HepG2 (cell line): ENCODE measurements around the gene NCOA3. TPM values are rescaled to one million over a fixed set of nuclear protein-coding genes. Genes with fewer than 3 reads are reported as not detected.

Source experiments
- ATAC-seq: fragments of 200-7000 bp; cut with Tn5 transposase; 3 replicates; pipeline ENCODE4 v1.9.1; 2020; ENCODE audit warnings: mild to moderate bottlenecking, moderate library complexity
- BruUV-seq: library from RNA; stranded (reverse); fragments of 400-500 nt; replicated peaks from 2 replicates; lab custom pipeline; 2021; lab: Mats Ljungman, UMichigan
- CTCF ChIA-PET: fragments of 300-600 bp; formaldehyde crosslinking; extraction: SDS; loops from one replicate; lab custom pipeline; 2021; ENCODE audit warnings: low total read pairs, inconsistent platforms, low intra/inter-chr PET ratio; lab: Yijun Ruan, JAX
- POLR2A ChIA-PET: fragments of 350-600 bp; sonication (Branson Sonifier 250); formaldehyde crosslinking; loops from one replicate; lab custom pipeline; 2020; ENCODE audit warnings: antibody characterized with exemption, inconsistent platforms; lab: Yijun Ruan, JAX
- DNase-seq: peaks from one replicate; pipeline ENCODE4 v3.0.0-alpha.2; 2015; ENCODE audit warnings: low spot score
- FAIRE-seq: peaks from 3 replicates; lab custom pipeline; 2011; peaks lifted over from hg19 to GRCh38; lab: Jason Lieb, UNC
- H2AFZ ChIP-seq: one replicate; pipeline ENCODE4 v1.6.1; 2011; ENCODE audit warnings: low read length, inconsistent platforms
- H3K27ac ChIP-seq: fragments of 300-600 bp; 3 replicates; pipeline ENCODE4 v1.8.0; 2011; ENCODE audit warnings: mixed run types, mild to moderate bottlenecking, mixed read lengths, low read length, inconsistent platforms; ENCODE audit not compliant: insufficient read depth; ENCODE audit errors: extremely low read length
- H3K27me3 ChIP-seq, 2 experiments: fragments of 200-600 bp in 1 of 2; 2 replicates in 1 of 2; 3 replicates in 1 of 2; pipeline versions ENCODE4 v1.6.0 to v1.8.0; 2011; ENCODE audit warnings: low read length in 2 of 2, mild to moderate bottlenecking in 2 of 2, moderate library complexity in 2 of 2, inconsistent platforms in 1 of 2; ENCODE audit not compliant: insufficient read depth in 2 of 2, control insufficient read depth in 1 of 2
- H3K36me3 ChIP-seq, 2 experiments: fragments of 200-600 bp in 1 of 2; replicated peaks in 1 of 2; 2 replicates in 1 of 2; 3 replicates in 1 of 2; pipeline versions ENCODE4 v1.5.1 to v1.8.0; 2011; ENCODE audit warnings: low read length in 2 of 2, inconsistent platforms in 1 of 2; ENCODE audit not compliant: insufficient read depth in 2 of 2, control insufficient read depth in 1 of 2
- H3K4me1 ChIP-seq: 2 replicates; pipeline ENCODE4 v1.5.1; 2012; ENCODE audit warnings: low read length, inconsistent platforms; ENCODE audit not compliant: insufficient read depth
- H3K4me2 ChIP-seq: 2 replicates; pipeline ENCODE4 v1.6.0; 2011; ENCODE audit warnings: low read depth, low read length, inconsistent platforms
- H3K4me3 ChIP-seq, 3 experiments: fragments of 200-600 bp in 1 of 3; sonication (generic), shearing (Covaris generic) in 1 of 3; replicated peaks in 1 of 3; 2 replicates each; pipeline ENCODE4 v1.5.1; 2011 to 2016; ENCODE audit warnings: low read length in 3 of 3, inconsistent platforms in 2 of 3, low read depth in 2 of 3, mild to moderate bottlenecking in 2 of 3, control low read depth in 1 of 3, mixed read lengths in 1 of 3; ENCODE audit not compliant: insufficient read depth in 1 of 3
- H3K79me2 ChIP-seq: one replicate; pipeline ENCODE4 v1.6.1; 2011; ENCODE audit warnings: low read length, inconsistent platforms; ENCODE audit not compliant: insufficient read depth
- H3K9ac ChIP-seq: 2 replicates; pipeline ENCODE4 v1.6.0; 2011; ENCODE audit warnings: mild to moderate bottlenecking, low read depth, low read length, inconsistent platforms; ENCODE audit not compliant: insufficient read depth
- H3K9me3 ChIP-seq: 2 replicates; pipeline ENCODE4 v1.5.1; 2012; ENCODE audit warnings: mild to moderate bottlenecking, low read length
- H4K20me1 ChIP-seq: 2 replicates; pipeline ENCODE4 v1.6.0; 2011; ENCODE audit warnings: inconsistent platforms, mild to moderate bottlenecking, low read length, moderate library complexity; ENCODE audit not compliant: insufficient read depth
- ATM ChIP-seq: fragments of 450-650 bp; IDR thresholded peaks from 2 replicates; pipeline ENCODE4 v1.7.1; 2017; ENCODE audit warnings: mild to moderate bottlenecking, borderline replicate concordance
- CREBL2 ChIP-seq: sonication (generic); formaldehyde crosslinking; IDR thresholded peaks from 2 replicates; pipeline ENCODE4 v1.8.1; 2023; ENCODE audit warnings: missing genetic modification reagents, mild to moderate bottlenecking, borderline replicate concordance
- HDAC2 ChIP-seq: sonication (generic); formaldehyde crosslinking; IDR thresholded peaks from 2 replicates; pipeline ENCODE4 v1.4.0; 2020; ENCODE audit warnings: missing genetic modification reagents
- KDM4B ChIP-seq: sonication (generic); formaldehyde crosslinking; IDR thresholded peaks from 2 replicates; pipeline ENCODE4 v1.4.0; 2020; ENCODE audit warnings: missing genetic modification reagents
- MEF2D ChIP-seq: sonication (generic); formaldehyde crosslinking; IDR thresholded peaks from 2 replicates; pipeline ENCODE4 v1.5.1; 2020; ENCODE audit warnings: mild to moderate bottlenecking, missing genetic modification reagents
- ONECUT2 ChIP-seq: sonication (generic); formaldehyde crosslinking; IDR thresholded peaks from 2 replicates; pipeline ENCODE4 v1.4.0; 2020; ENCODE audit warnings: missing genetic modification reagents
- PPARG ChIP-seq: conservative IDR thresholded peaks from 2 replicates; pipeline ENCODE4 v1.6.1; 2016; ENCODE audit warnings: missing biosample characterization, missing genetic modification reagents
- ZNF225 ChIP-seq: sonication (generic); formaldehyde crosslinking; IDR thresholded peaks from 2 replicates; pipeline ENCODE4 v1.4.0; 2020; ENCODE audit warnings: mild to moderate bottlenecking, missing genetic modification reagents
- ZSCAN12 ChIP-seq: sonication (generic); formaldehyde crosslinking; IDR thresholded peaks from 2 replicates; pipeline ENCODE4 v1.9.0; 2021; ENCODE audit warnings: mild to moderate bottlenecking, missing genetic modification reagents
- ZSCAN30 ChIP-seq: sonication (generic); formaldehyde crosslinking; IDR thresholded peaks from 2 replicates; pipeline ENCODE4 v1.5.0; 2020; ENCODE audit warnings: mild to moderate bottlenecking, missing genetic modification reagents
- WGBS: methylation state at CpG from one replicate; pipeline ENCODE4 v1.1.6; 2017; ENCODE audit warnings: low lambda C conversion rate; 5-methylcytosine and 5-hydroxymethylcytosine counted together
- in situ Hi-C: cut with HindIII; loops from 2 replicates; pipeline ENCODE4 v1.10.0; 2017; ENCODE audit warnings: low pct_unique_long_range_greater_than_20kb; ENCODE audit not compliant: extremely low pct_ligation_motif_present
- intact Hi-C: fragments of 100-400 bp; cut with micrococcal nuclease; formaldehyde crosslinking; loops from one replicate; pipeline ENCODE4 v1.10.0; 2022; ENCODE audit not compliant: unreplicated experiment
- polyA plus RNA-seq, 8 experiments: library from polyadenylated mRNA; depleted of rRNA in 3 of 8; stranded (reverse) in 7 of 8; unstranded in 1 of 8; fragments of >200 nt; fragmentation: Illumina TruSeq in 4 of 8; extraction: Trizol in 4 of 8; gene quantifications; 2 replicates each; pipeline versions ENCODE4 v1.2.1 to v1.2.3, GENCODE V29; 2011 to 2016; ENCODE audit warnings: low read depth in 4 of 8, missing spikeins in 1 of 8, mixed read lengths in 1 of 8; ENCODE audit not compliant: insufficient read depth in 1 of 8
- total RNA-seq, 5 experiments: library from RNA; depleted of rRNA; stranded (reverse); fragments of >200 nt; fragmentation: Illumina TruSeq; extraction: Trizol; gene quantifications; 2 replicates each; pipeline ENCODE4 v1.2.3, GENCODE V29; 2016; ENCODE audit warnings: low read depth in 1 of 5
- TF ChIP-seq, protein P1 (sequence below): sonication (generic); formaldehyde crosslinking; IDR thresholded peaks from 2 replicates; pipeline ENCODE4; 2020; ENCODE audit warnings: missing genetic modification reagents, mild to moderate bottlenecking, borderline replicate concordance
- TF ChIP-seq, protein P2 (sequence below): sonication (generic); formaldehyde crosslinking; IDR thresholded peaks from 2 replicates; pipeline ENCODE4 v1.4.0; 2020; ENCODE audit warnings: mild to moderate bottlenecking, missing genetic modification reagents, borderline replicate concordance

Gene NCOA3
- total and polyA plus RNA-seq, 2 of the 13 experiments (the other 11 are each of a cell fraction or from before 2014, with no cell fraction given): 35.0 to 56.8 TPM

- ChIA-PET CTCF (no interaction called here), POLR2A (interaction anchor here (0.6 to 1.2 kb wide), 3 partner anchors 10 to 66 kb away, joined by 3 to 4 read pairs (median 3); partner anchors contain the start of gene NCOA3)
- Histone ChIP-seq H3K4me2 (no peak overlapping the region), H3K9ac (no peak overlapping the region), H3K79me2 (peaks cover 95% of the 10 kb centered on the region), H3K9me3 (peaks cover 7% of the 10 kb centered on the region), H3K27me3 (no peaks in the 10 kb centered on the region), H3K4me1 (peaks cover 58% of the 10 kb centered on the region), H3K36me3 (peaks cover 0 to 3% of the 10 kb centered on the region in 2 experiments; a peak in 2 of 5 replicates), H3K27ac (no peak overlapping the region), H4K20me1 (no peaks in the 10 kb centered on the region), H3K4me3 (no peak overlapping the region), H2AFZ (no peak overlapping the region)
- in situ Hi-C loops: no loop called here
- ATAC-seq (no peak), FAIRE-seq (no peak), DNase-seq (peak; percentile 32)
- intact Hi-C loops: no loop called here
- TSS peak; percentile 29 for BruUV-seq
- TF ChIP-seq ZSCAN12 (no peak), ZSCAN30 (CRISPR knock-in tag) (no peak), ATM (no peak), HDAC2 (no peak), MEF2D (CRISPR knock-in tag) (peak; percentile 73; the same call in 1 of the 2 replicates), PPARG (CRISPR knock-in tag) (no peak), CREBL2 (CRISPR knock-in tag) (no peak), ZNF225 (no peak), KDM4B (0 out of 2 replicates have a peak, but pooled peaks have one; percentile 27), ONECUT2 (CRISPR knock-in tag) (no peak)
- TF ChIP-seq, protein P1, sequence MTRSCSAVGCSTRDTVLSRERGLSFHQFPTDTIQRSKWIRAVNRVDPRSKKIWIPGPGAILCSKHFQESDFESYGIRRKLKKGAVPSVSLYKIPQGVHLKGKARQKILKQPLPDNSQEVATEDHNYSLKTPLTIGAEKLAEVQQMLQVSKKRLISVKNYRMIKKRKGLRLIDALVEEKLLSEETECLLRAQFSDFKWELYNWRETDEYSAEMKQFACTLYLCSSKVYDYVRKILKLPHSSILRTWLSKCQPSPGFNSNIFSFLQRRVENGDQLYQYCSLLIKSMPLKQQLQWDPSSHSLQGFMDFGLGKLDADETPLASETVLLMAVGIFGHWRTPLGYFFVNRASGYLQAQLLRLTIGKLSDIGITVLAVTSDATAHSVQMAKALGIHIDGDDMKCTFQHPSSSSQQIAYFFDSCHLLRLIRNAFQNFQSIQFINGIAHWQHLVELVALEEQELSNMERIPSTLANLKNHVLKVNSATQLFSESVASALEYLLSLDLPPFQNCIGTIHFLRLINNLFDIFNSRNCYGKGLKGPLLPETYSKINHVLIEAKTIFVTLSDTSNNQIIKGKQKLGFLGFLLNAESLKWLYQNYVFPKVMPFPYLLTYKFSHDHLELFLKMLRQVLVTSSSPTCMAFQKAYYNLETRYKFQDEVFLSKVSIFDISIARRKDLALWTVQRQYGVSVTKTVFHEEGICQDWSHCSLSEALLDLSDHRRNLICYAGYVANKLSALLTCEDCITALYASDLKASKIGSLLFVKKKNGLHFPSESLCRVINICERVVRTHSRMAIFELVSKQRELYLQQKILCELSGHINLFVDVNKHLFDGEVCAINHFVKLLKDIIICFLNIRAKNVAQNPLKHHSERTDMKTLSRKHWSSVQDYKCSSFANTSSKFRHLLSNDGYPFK: no peak
- TF ChIP-seq, protein P2, sequence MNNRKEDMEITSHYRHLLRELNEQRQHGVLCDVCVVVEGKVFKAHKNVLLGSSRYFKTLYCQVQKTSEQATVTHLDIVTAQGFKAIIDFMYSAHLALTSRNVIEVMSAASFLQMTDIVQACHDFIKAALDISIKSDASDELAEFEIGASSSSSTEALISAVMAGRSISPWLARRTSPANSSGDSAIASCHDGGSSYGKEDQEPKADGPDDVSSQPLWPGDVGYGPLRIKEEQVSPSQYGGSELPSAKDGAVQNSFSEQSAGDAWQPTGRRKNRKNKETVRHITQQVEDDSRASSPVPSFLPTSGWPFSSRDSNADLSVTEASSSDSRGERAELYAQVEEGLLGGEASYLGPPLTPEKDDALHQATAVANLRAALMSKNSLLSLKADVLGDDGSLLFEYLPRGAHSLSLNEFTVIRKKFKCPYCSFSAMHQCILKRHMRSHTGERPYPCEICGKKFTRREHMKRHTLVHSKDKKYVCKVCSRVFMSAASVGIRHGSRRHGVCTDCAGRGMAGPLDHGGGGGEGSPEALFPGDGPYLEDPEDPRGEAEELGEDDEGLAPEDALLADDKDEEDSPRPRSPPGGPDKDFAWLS (CRISPR knock-in tag): no peak
- 94% methylated on average over 2 of the region's 2 CpGs for WGBS
These were observed 66.3 kb downstream of the NCOA3 start for GRCh38 chr20:47568019-47568418.
